Tongue (tissue), 2 donors: ENCODE measurements around the gene F2. TPM values are rescaled to one million over a fixed set of nuclear protein-coding genes. Genes with fewer than 3 reads are reported as not detected.
"Not testable (repeated sequence)": the region's sequence is repeated elsewhere in the genome, so short reads cannot be mapped to it uniquely, and the experiment has no call there.

ENCODE experiments used
- DNase-seq: peaks from one replicate; pipeline ENCODE4 v3.0.0-alpha.2; 2015
- total RNA-seq: library from RNA; depleted of rRNA; stranded (reverse); fragments of >200 nt; gene quantifications from one replicate; pipeline ENCODE4 v1.2.3, GENCODE V29; 2014

The F2 gene
- not detected for total RNA-seq

DNA sequence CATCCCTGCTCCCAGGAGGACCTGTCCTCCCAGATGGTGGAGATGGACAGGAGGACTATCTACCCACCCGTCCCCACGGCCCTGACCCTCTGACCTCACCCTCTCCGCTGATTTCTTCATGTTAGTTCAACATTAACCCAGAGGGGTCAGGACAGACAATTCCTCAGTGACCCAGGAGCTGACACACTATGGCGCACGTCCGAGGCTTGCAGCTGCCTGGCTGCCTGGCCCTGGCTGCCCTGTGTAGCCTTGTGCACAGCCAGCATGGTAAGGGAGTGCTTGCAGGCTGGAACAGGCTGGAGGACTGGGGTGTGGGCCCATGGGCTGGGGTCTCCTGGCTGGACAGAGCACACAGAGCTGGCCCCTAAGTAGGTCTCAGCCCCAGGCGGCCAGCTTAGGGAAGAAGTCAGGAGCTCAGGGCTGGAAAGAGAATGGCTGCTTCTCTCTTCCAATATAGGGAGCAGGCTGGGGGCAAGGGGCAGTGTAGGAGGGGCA, at the start of gene F2:
F2 (plus strand) TSS at position 166 of the 495 bp plus-strand sequence; CDS start at position 189, 23 bp downstream.
- no peak for DNase-seq

DNA sequence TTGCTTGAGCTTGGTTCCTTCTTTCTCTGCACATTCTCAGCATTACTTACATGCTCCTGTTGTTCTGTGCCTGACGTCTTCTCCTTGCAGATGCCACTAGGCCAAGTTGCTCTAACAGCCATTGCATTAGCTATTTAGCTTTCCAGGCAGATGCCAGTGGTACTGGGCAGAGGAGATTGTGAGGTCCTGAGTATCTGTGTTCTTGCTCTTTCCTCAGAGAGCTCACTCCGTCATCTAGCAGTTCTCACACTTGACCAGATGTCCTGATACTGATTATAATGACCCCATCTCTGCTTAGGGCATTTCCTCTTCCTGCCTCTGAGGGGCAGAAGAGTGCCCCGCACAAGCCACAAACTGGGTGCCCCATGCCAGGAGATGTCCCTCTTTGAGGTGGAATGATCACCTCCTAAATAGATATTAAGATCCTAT, 49.3 kb upstream of the F2 start:
- DNase-seq = no peak

DNA sequence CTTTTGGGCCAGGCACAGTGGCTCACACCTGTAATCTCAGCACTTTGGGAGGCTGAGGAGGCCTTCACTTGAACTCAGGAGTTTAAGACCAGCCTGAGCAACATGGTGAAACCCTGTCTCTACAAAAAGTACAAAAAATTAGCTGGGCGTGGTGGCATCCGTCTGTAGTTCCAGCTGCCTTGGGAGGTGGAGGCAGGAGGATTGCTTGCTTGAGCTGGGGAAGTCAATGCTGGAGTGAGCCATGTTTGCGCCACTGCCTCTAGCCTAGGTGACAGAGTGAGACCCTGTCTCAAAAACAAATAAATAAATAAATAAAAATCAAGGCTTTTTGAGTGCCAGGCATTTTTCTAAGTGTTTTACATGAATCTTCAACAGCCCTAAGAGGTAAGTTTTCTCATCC, 48.5 kb upstream of the F2 start:
- not testable (repeated sequence) for DNase-seq

DNA sequence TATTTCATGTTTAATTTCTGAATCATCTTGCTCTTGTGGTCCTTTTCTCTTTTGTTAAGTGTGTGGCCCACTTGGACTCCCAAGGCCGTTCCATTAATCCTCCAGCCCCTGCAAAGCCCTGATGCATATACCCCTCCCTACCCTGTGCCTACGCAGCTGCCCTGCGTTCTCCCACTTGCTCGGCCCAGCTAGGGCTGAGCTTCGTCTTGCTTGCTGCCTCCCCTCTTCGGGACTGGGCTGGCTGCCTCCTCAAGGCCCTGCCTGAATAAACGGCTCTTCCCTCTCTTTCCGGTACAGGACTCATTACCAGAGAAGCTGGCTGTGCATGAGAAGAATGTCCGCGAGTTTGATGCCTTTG, 47.1 kb upstream of the F2 start:
- DNase-seq = peak; percentile 9

DNA sequence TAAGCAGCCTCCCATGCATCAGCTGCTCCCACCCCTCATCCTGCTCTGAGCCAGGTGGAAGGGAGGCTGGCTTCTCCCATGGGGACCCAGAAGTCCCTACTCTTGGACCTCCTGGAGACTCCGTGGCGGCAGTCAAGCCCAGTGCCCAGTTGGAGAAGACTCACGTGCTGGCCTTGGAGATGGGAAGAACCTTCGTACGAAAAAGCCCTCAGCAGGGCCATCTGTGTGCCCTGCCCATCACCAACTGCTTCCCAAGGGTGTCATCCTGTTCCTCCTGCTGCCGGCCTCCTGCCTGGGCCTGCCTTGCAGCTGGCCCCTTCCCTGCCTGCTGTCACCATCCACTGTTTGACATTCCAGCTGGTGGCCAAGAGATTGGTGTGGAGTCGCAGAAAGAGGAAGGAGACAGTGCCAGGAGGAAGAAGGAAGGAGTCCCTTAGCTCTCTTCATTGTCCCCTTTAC, 46.6 kb upstream of the F2 start:
- peak; percentile 67 for DNase-seq

DNA sequence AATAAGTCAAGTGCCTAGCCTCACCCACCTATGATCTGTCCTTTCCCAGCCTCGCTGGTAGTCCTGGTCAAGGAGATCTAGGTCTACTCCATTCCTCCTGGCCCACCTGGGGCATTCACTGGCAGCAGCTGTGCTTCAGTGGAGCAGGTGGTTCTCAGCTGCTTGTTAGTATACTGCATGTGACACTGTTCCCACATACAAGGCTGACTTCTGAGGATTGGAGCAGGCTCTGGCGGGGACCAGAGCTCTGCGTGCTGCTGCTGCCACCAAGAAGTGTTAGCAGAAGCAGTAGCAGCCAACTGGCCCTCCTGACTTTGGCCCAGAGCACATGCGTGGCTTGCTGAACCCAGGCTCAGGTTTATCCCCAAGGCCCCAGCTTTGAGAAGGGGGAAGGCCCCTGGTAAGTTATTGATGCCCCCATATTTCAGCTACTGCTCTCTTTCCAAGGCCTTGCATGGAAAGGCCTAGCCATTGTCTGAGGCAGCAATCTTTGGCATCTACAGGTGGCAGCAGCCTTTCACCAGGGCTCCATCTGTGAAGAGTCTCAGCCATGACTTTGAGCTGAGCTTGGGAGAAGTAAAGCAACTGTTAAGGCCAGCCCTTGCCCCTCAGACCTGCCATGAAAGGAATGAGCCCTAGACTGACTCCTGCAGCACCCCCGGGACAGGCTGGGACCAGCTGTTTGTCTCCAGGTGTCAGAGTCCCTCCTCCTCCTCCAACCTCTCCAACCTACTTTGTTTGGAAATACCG, 45.1 kb upstream of the F2 start:
- DNase-seq = peak; percentile 47

DNA sequence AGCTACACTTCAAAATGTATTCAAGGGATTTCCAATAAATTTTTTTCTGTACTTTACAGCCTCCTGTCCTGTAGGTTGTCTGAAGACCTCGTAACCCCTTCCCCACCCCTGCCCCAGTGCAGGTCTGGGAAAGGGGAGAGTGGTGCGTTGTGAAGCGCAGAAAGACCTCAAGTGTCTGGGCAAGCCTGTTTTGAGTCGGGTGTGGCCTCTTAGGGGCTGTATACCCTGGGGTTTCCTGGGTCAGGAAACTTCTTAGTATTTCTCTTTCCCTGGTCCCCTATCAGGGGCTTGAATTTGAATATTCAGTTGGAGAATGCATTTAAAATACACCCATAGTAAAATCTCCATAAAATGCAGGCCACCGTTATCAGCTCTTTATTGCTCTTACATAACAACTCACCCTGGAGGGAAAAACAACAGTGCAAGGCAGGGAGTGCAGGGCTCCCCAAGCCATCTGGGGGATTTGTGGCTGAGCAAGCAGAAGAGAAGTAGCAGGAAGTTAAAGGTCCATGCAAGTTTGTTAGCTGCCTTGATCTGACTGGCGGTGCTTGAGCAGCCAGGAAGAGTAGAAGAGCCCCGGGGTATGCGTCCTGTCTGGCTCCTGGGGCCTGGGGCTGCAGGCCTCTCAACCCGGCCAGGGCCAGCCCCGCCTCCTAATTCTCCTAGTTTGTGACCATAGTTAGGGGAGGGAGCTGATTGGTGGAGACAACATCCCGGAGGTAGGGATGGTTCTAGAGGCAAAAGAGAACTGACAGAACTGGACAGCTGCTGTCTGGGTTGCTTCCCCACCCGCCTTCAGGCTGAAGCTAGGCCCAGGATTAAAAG, 44.3 kb upstream of the F2 start:
- peak; percentile 87 for DNase-seq

DNA sequence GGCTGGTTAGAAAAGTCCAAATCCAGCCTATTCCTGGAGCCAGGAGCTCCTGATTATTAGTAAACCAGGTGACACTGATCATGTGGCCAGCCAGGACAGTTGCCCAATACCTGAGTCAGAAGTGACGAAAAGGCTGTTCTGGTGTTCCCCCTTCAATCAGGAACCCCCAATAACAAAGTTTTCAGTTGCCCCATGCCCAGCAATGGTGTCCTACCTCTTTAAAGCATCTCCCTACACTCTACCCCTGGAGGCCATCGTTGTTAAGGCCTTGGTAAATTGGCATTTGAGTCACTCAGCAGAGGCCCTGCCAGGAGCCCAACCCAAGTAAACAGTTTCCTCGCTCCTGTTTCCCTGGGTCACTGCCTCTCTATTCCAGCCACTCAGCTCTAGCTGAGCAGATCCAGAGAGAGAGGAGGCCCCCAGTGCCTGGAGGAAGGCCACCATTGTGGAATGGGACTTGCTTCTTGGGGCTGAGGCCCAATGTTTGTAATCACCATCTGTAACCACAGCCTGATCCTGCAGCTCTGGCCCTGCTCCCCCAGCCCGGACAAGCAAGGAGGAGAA, 43.6 kb upstream of the F2 start:
- peak; percentile 79 for DNase-seq

DNA sequence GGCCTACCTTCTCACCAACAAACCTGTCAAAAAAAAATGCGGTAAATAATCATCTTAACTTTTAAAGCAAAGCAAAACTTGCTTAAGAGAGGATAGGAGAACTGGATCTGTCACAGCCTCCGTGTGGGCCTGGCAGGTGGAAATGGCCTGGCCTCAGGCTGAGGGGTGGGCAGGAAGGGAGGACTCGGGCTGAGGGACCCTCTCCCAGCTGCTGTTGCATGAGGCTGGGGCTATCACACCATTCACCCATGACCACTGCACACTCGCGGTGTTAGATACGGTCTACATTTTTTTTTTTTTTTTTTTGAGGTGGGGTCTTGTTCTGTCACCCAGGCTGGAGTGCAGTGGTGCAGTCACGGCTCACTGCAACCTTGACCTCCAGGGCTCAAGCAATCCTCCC, 43.1 kb upstream of the F2 start:
- no peak for DNase-seq

DNA sequence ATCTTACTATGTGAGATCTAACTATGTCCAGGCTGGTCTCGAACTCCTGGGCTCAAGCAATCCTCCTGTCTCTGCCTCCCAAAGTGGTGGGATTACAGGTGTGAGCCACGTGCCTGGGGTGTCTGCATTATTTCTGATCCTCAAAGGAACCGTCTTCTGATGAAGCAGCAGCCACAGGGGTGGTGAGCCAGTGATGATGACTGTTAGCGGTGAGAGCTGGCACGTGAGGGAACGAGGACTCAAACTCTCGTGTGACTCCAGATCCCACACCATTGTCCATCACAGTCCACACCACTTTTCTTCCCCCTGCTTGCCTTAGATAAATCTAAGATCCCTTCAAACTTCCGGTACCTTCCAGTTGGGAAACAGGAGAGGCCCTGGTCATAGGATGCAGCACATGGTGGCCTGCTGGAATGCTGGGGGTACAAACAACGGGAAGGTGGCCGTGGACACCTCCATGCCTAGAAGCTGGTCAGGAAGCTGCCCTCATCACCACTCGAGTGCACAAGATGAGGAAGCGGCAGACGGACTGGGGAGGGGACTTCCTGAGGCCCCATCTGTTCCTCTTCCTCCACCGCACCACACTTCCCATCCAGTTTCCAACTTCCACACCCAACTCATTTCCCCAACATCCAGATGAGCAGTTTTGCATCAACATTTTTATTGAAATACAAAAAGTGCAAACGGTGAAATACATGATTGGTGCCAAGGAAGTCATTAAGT, 42.4 kb upstream of the F2 start:
- DNase-seq = no peak

DNA sequence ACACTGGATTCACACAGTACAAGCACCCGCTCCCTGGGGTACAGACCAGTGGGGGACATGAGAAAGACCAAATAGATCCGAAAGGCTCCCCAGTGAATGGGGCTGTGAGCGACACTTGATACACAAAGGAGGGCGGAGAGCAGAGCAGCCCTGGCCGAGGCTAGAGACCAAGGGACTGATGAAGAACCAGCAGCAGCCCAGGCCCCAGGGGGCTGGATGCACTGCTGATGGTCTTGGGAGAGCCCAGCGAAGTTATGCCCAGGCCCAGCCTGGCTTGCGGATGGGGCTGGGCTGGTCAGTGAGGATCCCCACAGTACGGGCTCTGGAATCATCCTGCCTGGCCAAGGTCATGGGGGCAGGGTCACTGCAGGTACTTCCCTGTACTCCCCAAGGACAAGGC, 41.8 kb upstream of the F2 start:
- DNase-seq = no peak

DNA sequence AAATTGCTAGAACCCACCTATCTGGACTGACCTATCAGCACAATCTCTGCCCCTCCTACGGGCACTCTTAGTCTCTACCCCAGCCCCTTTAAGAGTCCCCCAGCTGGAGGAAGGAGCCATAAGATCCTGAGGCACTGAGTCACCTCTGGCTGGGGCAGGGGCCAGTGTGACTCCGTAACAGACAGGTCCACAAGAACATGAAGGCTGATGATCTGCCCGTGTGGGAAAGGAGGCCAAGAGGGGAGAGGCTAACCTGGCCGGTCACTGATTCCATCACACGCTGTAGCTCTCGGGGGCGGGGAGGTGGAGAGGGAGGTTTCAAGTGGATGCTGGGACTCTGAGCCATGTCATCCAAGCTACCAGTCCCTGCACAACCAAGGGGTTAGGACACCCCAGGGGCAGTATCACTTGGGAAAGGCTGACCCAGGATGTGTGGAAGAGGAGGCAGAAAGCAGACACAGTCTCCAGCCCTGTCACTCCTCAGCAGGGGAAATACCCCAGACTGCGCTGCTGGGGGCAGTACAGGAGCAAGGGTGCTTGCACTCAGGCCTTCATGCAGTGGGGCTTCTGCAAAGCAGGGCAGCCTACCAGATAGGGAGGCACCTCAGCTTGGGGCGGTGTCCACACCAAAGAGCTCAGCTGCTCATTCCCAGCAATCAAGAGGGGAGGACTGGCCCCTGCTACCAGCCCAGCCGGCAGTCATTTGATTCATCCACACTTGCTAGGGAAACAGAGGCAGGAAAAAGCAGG, 40.8 kb upstream of the F2 start:
- no peak for DNase-seq

DNA sequence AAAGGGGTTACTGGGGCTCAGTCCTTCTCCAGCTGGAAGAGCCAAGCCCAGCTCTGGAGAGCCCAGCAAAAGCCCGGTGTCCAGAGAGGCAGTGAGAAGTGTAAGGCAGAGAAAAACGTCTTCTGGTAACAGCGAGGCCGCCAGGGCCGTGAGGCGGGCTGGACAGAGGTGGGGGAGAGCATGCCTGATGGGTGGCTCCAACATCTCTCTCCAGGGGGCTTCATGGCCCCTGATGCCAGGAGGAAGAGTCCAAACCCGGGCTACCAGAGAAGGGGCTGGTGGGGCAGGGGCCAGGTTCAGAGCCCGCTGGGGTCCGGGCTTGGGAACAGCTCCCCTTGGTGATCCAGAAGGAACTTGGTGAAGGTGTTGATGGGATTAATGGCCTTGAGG, 40.3 kb upstream of the F2 start:
- DNase-seq = no peak

DNA sequence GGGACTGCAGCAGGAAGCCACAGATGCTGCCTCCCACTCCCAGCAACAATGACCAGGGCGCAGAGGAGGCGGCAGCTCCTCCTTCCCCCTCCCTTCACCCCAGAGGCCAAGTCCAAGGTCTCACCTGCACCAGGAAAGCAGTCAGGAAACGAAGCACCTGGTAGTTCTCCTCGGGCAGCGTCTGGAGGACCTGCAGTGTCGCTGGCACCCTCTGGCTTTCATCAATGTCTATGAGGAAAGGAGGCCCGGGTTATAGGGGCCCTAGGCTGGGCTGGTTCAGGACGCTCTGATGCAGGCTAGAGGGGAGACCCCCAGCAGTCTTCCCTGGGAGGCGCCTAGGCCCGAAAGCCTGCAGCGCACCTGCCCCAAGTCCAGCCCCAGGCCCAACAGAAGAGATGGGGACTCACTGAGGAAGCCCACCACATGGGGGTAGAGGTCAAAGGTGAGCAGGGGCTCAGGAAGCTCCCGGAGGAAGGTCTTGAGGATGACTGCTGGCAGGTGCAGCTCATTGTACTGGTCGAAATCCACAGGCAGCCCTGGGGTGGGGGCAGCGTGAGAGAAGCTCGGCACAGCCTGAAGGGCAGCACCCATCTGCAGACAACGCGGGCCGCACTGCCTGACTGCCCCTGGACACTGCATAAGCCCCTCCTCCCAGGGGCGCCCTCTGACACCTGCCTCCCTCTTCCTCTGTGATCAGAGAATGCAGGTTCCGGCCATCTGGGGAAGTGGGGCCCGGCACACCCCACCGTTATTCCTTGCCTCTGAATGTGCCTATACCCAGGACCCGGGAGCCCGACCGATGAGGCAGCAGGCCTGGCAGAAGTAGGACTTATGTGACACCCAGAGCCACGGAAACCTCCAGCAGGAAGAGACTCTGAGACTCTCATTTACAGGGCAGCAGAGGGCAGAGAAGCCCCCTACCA, 39.5 kb upstream of the F2 start:
- DNase-seq = no peak

DNA sequence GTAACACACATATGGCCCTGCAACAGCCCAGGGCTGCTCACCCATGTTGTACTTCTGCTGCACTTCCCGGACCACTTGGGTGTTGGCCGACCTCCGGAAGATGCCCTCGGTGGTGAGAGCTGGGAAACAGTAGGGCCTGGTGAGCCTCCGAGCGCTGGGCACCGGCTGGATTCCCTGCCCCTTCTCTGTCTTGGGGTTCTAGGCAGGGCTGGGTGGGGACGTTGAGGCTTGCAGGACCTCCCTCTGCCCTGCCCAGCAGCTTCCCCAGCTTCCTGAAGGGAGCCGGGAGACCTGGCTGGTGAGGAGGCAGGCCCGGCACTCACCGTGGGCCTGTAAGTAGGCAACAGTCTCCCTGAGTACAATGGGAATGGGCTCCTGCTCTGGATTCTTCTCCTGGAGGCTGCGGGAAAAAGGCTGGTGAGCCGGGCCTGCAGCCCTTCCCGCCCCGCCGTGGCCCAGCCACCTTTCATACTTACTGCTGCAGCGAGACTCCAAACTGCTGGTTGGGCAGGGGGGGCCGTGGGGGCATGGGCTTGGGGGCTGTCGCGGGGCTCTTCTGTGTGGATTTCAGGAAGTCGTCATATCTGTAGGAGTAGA, 38.8 kb upstream of the F2 start:
- DNase-seq = no peak

DNA sequence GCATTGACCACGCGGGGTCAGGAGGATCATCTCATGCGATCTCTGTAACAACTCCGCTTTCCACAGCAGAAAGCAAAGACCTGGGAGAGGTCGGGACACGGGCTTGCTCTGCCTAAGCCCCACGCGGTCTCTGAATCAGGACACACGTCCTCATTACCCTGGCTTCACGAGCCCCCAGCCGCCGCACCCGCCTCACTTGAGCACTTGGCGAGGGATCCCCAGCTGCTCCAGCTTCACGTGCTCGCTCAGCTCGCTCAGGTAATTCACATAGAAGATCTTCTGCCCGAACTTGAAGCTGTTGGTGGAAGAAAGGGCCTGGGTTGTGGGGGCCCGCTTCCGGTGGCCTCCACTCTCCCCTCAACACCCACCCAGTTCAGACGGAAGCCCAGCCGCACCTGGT, 38.2 kb upstream of the F2 start:
- no peak for DNase-seq

DNA sequence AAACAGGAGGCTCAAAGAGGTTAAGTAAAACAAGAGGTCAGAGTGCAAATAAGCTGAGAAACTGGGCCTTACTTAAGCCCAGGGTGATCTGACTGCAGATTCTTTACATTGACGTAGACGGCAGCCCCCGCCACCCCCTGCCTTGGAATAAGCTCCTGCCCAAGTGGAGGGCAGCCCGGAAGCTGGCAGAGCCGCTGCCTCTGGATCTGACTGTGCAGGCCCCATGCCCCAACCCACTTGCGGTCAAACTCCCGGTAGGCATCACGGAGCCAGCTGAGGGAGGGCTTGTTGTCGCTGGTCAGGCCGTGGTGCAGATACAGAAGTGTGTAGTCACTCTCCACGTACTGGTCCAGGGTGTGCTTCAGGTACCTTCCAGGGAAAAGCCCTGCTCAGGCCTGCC, 37.2 kb upstream of the F2 start:
- no peak for DNase-seq

DNA sequence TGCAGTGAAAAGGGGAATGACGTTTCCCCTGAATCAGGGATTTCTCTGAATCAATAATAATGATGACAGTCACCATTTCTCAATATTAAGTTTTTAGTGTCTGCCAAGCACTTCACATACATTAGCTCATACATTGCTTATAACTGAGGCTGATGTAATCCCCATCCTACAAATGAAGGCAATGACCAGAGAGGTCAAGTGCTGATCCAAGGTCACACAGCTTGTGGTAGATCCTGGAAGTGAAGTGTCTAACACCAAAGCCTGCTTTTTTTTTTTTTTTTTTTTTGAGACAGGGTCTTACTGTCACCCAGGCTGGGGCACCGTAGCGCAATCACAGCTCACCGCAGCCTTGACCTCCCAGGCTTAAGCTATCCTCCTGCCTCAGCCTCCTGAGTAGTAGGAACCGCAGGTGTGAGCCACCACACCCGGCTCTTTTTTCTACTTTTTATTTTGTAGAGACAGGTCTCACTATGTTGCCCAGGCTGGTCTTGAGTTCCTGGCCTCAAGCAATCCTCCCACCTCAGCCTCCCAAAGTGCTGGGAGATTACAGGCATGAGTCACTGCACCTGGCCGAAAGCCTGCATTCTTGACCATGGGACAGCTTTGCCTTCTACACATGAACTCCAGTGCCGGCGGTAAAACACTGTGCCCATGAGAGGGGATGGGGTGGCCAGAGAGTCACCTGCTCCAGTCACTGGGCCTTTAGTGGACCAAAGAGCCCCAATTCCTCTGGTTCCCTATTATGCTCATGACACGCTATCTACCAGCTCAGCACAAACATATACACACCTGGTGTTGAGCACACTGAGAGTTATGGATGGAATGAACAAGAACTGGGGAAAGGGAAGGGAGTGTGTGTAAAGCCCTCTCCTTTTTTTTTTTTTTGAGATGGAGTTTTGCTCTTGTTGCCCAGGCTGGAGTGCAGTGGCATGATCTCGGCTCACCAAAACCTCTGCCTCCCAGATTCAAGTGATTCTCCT, 36.0 kb upstream of the F2 start:
- no peak for DNase-seq

DNA sequence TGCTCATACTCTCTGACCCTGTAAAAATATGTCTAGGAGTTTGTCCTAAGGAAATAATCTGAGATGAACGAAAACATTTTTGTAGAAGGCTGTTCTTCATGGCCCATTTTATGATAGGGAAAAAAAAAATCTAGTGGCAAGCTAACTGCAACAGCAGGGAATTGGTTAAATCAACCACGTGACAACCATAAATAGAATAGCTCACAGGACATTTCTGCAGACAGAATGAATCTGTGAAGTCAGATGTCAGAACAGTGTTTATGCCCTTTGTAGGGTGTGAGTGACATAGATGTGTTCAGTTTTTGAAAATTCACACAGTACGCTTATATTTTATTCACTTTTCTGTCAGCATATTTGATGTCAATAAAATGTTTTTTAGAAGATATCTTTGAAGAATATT, 34.6 kb upstream of the F2 start:
- no peak for DNase-seq
